Testis (tissue), 3 donors: ENCODE results near the gene AATK. TPM values are rescaled to one million over a fixed set of nuclear protein-coding genes. Genes with fewer than 3 reads are reported as not detected.

ENCODE experiments used
- DNase-seq: peaks from one replicate; pipeline ENCODE4 v3.0.0-alpha.2; 2019
- H3K27ac ChIP-seq, 2 donors: fragments of 200-600 bp; sonication (generic); one replicate each; pipeline ENCODE4 v1.5.1; 2019
- H3K27me3 ChIP-seq: fragments of 200-600 bp; sonication (generic); one replicate; pipeline ENCODE4 v1.5.1; 2019
- H3K36me3 ChIP-seq: fragments of 200-600 bp; sonication (generic); one replicate; pipeline ENCODE4 v1.5.1; 2017; ENCODE audit warnings: low read depth; ENCODE audit errors: missing control alignments
- H3K4me1 ChIP-seq: fragments of 200-600 bp; sonication (generic); one replicate; pipeline ENCODE4 v1.5.1; 2019
- H3K4me3 ChIP-seq, 2 donors: fragments of 200-600 bp; sonication (generic); one replicate each; pipeline ENCODE4 v1.5.1; 2017 to 2019
- H3K9me3 ChIP-seq: fragments of 200-600 bp; sonication (generic); one replicate; pipeline ENCODE4 v1.5.1; 2017
- POLR2A ChIP-seq: fragments of 450-650 bp; IDR thresholded peaks from one replicate; pipeline ENCODE4 v1.6.1; 2017; ENCODE audit warnings: antibody characterized with exemption, mild to moderate bottlenecking, moderate library complexity
- WGBS, 2 donors: methylation state at CpG; one replicate each; pipeline ENCODE4 v1.1.5; 2018; 5-methylcytosine and 5-hydroxymethylcytosine counted together
- intact Hi-C: fragments of 100-400 bp; cut with DNase I; formaldehyde crosslinking; loops from one replicate; pipeline ENCODE4 v1.15.1; 2023; ENCODE audit warnings: low total_unique reads
- microRNA counts, 2 donors: library from miRNA; unstranded; fragments of <30 nt; microRNA quantifications; one replicate each; lab custom pipeline; 2016
- microRNA-seq, 2 donors: library from miRNA; unstranded; fragments of <30 nt; microRNA quantifications; one replicate each; pipeline ENCODE4, GENCODE V29; 2016; ENCODE audit warnings: borderline number of aligned reads in 2 of 2, borderline replicate concordance in 1 of 2
- polyA plus RNA-seq: library from polyadenylated mRNA; stranded (reverse); fragments of 350-450 nt; fragmentation: Illumina TruSeq; extraction: RNeasy Lipid Tissue Mini Kit (QIAGEN cat#74804); gene quantifications from one replicate; pipeline ENCODE4 v1.2.3, GENCODE V29; 2014; ENCODE audit warnings: low read depth, low replicate concordance; ENCODE audit not compliant: insufficient read depth
- small RNA-seq, 2 donors: library from RNA; depleted of rRNA; stranded (forward); fragments of <200 nt; gene quantifications; one replicate each; pipeline ENCODE3, GENCODE V24; 2016
- total RNA-seq, 2 donors: library from RNA; depleted of rRNA; stranded (reverse); fragments of >200 nt; gene quantifications; one replicate each; pipeline ENCODE4 v1.2.3, GENCODE V29; 2016
- TF ChIP-seq, protein P1 (sequence below), 3 experiments: fragments of 450-650 bp in 2 of 3; fragments of 200-600 bp in 1 of 3; sonication (generic) in 1 of 3; IDR thresholded peaks; one replicate each; pipeline ENCODE4 v1.5.1; 2016 to 2019; ENCODE audit warnings: antibody characterized with exemption in 3 of 3, mild to moderate bottlenecking in 2 of 3, moderate library complexity in 1 of 3

Gene AATK
- total and polyA plus RNA-seq, 3 donors from 2014 or later, result 3.5 to 5.6 (median 3.8) TPM

DNA sequence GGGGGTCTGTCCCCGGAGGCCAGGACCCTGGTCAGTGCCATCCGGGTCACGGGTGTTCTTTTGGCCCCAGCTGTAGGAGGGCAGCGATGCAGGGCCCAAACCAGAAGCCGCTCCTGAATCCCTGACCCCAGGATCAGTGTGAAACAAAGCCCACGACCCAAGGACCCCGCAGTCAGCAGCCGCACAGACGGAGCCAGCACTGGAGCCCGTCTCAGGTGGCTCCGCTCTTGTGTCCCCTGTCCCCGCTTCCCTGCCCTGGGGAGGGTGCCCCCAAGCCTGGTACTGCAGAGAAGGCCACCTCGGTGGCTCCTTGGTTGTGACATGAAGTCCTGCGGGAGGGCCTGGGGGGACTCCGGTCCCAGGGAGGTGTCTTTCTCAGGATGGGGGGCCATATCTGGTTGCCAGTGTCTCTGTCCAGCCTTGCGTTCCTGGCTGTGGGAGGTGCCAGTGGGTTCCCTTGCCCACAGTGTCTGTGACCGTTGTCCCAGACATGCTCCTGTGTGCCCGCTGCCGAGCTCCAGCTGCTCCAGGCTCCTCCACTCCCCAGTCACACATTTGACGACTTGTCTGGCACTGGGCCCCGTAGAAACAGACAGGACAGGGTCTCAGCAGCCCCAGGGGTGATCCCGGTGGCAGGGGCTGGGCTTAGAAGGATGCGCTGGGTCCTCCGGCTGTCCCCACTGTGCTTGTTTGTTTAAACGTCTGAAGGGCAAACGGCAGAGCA is 97.4 kb downstream of the AATK start:
- no peaks in the 10 kb centered on the region for H3K36me3 ChIP-seq
- no peaks in the 10 kb centered on the region for H3K27me3 ChIP-seq
- no peak for DNase-seq
- H3K9me3 ChIP-seq, result no peaks in the 10 kb centered on the region
- intact Hi-C loops, result no loop called here
- TF ChIP-seq POLR2A, result no peak
- TF ChIP-seq, protein P1, sequence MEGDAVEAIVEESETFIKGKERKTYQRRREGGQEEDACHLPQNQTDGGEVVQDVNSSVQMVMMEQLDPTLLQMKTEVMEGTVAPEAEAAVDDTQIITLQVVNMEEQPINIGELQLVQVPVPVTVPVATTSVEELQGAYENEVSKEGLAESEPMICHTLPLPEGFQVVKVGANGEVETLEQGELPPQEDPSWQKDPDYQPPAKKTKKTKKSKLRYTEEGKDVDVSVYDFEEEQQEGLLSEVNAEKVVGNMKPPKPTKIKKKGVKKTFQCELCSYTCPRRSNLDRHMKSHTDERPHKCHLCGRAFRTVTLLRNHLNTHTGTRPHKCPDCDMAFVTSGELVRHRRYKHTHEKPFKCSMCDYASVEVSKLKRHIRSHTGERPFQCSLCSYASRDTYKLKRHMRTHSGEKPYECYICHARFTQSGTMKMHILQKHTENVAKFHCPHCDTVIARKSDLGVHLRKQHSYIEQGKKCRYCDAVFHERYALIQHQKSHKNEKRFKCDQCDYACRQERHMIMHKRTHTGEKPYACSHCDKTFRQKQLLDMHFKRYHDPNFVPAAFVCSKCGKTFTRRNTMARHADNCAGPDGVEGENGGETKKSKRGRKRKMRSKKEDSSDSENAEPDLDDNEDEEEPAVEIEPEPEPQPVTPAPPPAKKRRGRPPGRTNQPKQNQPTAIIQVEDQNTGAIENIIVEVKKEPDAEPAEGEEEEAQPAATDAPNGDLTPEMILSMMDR (IDR thresholded peaks at IDR 0.05), result no peak
- WGBS, 2 donors, result 88 to 92% methylated on average over 10 to 26 of the region's 26 CpGs
- H3K4me1 ChIP-seq, result peaks cover 3% of the 10 kb centered on the region
- H3K4me3 ChIP-seq, result no peak overlapping the region
- H3K27ac ChIP-seq, result no peak overlapping the region

DNA sequence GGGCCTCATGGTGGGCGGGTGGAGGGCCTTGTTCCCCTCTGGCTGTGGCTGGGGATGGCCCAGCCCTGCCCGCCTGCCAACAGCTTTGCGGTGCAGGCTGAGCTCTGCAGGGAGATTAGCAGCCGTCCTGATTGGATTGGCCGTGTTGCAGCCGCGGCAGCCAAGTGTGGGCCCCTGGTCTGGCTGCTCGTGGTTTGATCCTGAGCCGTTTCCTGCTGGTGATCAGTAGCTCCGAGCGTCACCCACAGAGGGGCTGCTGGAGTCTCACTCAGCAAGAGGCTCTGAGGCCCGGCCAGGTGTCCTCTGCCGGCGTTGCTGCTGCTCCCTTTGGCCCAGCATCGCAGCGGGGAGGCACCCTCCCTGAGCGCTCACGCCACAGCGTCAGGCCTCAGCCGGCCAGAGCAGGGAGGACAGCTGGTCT is 98.6 kb downstream of the AATK start:
- Histone ChIP-seq H3K9me3 (no peaks in the 10 kb centered on the region), H3K27ac (no peak overlapping the region), H3K27me3 (no peaks in the 10 kb centered on the region), H3K36me3 (no peaks in the 10 kb centered on the region), H3K4me1 (peaks cover 3% of the 10 kb centered on the region), H3K4me3 (no peak overlapping the region)
- WGBS, 2 donors, result 81% methylated on average over 20 of the region's 20 CpGs; no CpG with 5 or more reads in 1 of the 2 donors
- no peak for DNase-seq
- no peak for TF ChIP-seq POLR2A
- TF ChIP-seq, protein P1 (IDR thresholded peaks at IDR 0.05), result no peak
- intact Hi-C loops, result no loop called here

MicroRNAs encoded within 50 kb of the gene (microRNA counts, 767-probe panel; counts per million panel counts)
- microRNA hsa-miR-1250 (lab: Ali Mortazavi, UCI) (0 to 152 counts per million in 2 donors), microRNA hsa-miR-338-3p (lab: Ali Mortazavi, UCI) (5,824 to 6,548 counts per million in 2 donors), microRNA hsa-miR-338-5p (lab: Ali Mortazavi, UCI) (0 to 152 counts per million in 2 donors), microRNA hsa-miR-657 (lab: Ali Mortazavi, UCI) (0 to 152 counts per million in 2 donors)

Small RNA genes lying within 50 kb of the gene (microRNA-seq; reads per million reads assigned to microRNA genes)
- gene MIR1250, result 0.69 to 0.70 reads per million in 2 donors
- 0 reads per million in 2 donors for gene MIR3065
- gene MIR338, result 0 reads per million in 2 donors
- gene MIR657, result 0 reads per million in 2 donors

Small RNA genes lying within 50 kb of the gene (small RNA-seq; reads per million reads assigned to genes)
- gene MIR1250, result 0 reads per million in 2 donors
- gene MIR3065, result 1.1 to 1.8 reads per million in 2 donors
- 0 reads per million in 2 donors for gene MIR657

Other genes starting within 250 kb of the AATK start
- gene CHMP6, start 174.4 kb downstream of the AATK start, total RNA-seq, result 10 to 100 TPM; 28.2 to 29.8 TPM
- gene CHMP6, start 174.4 kb downstream of the AATK start, polyA plus RNA-seq, result 18.5 TPM
- gene BAIAP2, start 131.1 kb downstream of the AATK start, total RNA-seq, result 10 to 100 TPM; 67.3 to 67.5 TPM
- gene BAIAP2, start 131.1 kb downstream of the AATK start, polyA plus RNA-seq, result 36.7 TPM
- not detected for gene PVALEF, start 714 bp downstream of the AATK start, total RNA-seq
- not detected for gene PVALEF, start 714 bp downstream of the AATK start, polyA plus RNA-seq
- 10 to 100 TPM; 42.9 to 48.7 TPM for gene CEP131, start 56.7 kb upstream of the AATK start, total RNA-seq
- 28.9 TPM for gene CEP131, start 56.7 kb upstream of the AATK start, polyA plus RNA-seq
- gene TEPSIN, start 72.8 kb upstream of the AATK start, total RNA-seq, result 10 to 100 TPM; 55.4 to 83.0 TPM
- 32.0 TPM for gene TEPSIN, start 72.8 kb upstream of the AATK start, polyA plus RNA-seq
- gene NDUFAF8, start 73.1 kb upstream of the AATK start, total RNA-seq, result 10 to 100 TPM; 61.1 to 63.4 TPM
- 62.5 TPM for gene NDUFAF8, start 73.1 kb upstream of the AATK start, polyA plus RNA-seq
- gene SLC38A10, start 129.1 kb upstream of the AATK start, total RNA-seq, result 100 to 1,000 TPM; 131 to 150 TPM
- gene SLC38A10, start 129.1 kb upstream of the AATK start, polyA plus RNA-seq, result 77.1 TPM
- 10 to 100 TPM; 29.2 to 30.2 TPM for gene BAHCC1, start 229.2 kb upstream of the AATK start, total RNA-seq
- gene BAHCC1, start 229.2 kb upstream of the AATK start, polyA plus RNA-seq, result 11.3 TPM